Body of pancreas (tissue), 4 donors: Measurements from ENCODE around the gene KRTAP10-8. TPM values are rescaled to one million over a fixed set of nuclear protein-coding genes. Genes with fewer than 3 reads are reported as not detected.

Experiments used
- ATAC-seq: fragments of 150-250 bp; one replicate; pipeline ENCODE4 v1.9.1; 2016
- DNase-seq, 4 donors: peaks; one replicate each; pipeline ENCODE4 v3.0.0-alpha.2; 2019
- H3K27ac ChIP-seq, 4 donors: fragments of 200-600 bp; sonication (generic); 1 replicate in 3 of 4; 2 replicates in 1 of 4; pipeline versions ENCODE4 v1.5.1 to v1.6.1; 2016 to 2019; ENCODE audit warnings: mild to moderate bottlenecking in 1 of 4, mixed read lengths in 1 of 4, moderate library complexity in 1 of 4
- H3K27me3 ChIP-seq, 2 donors: fragments of 200-600 bp; sonication (generic); one replicate each; pipeline ENCODE4 v1.6.0; 2016; ENCODE audit warnings: mild to moderate bottlenecking in 1 of 2
- H3K36me3 ChIP-seq, 2 donors: fragments of 200-600 bp; sonication (generic); replicated peaks in 1 of 2; 2 replicates each; pipeline ENCODE4 v1.5.1; 2016; ENCODE audit warnings: low read depth in 2 of 2; ENCODE audit not compliant: insufficient read depth in 1 of 2
- H3K4me1 ChIP-seq: fragments of 200-600 bp; sonication (generic); one replicate; pipeline ENCODE4 v1.6.0; 2016
- H3K4me3 ChIP-seq, 2 donors: fragments of 200-600 bp; sonication (generic); 1 replicate in 1 of 2; 2 replicates in 1 of 2; pipeline ENCODE4 v1.5.1; 2016 to 2019
- H3K9me3 ChIP-seq, 3 donors: fragments of 200-600 bp; sonication (generic); 1 replicate in 2 of 3; 2 replicates in 1 of 3; pipeline ENCODE4 v1.5.1; 2016
- CTCF ChIP-seq, 7 experiments: fragments of 450-650 bp in 4 of 7; fragments of 200-600 bp in 3 of 7; sonication (generic) in 3 of 7; IDR thresholded peaks; one replicate each; pipeline ENCODE4 v1.5.1; 2016 to 2019; ENCODE audit warnings: antibody characterized with exemption in 7 of 7
- POLR2A ChIP-seq, 3 donors: fragments of 450-650 bp; IDR thresholded peaks; one replicate each; pipeline ENCODE4 v1.6.1; 2016; ENCODE audit warnings: antibody characterized with exemption in 3 of 3, mild to moderate bottlenecking in 2 of 3
- WGBS, 2 donors: methylation state at CpG; one replicate each; pipeline ENCODE4 v1.1.5; 2017; 5-methylcytosine and 5-hydroxymethylcytosine counted together
- intact Hi-C: fragments of 100-400 bp; cut with DNase I; formaldehyde crosslinking; loops from one replicate; pipeline ENCODE4 v1.15.1; 2023
- total RNA-seq, 2 donors: library from RNA; depleted of rRNA; stranded (reverse); fragments of >200 nt; gene quantifications; one replicate each; pipeline ENCODE4 v1.1.0, GENCODE V29; 2016

Gene KRTAP10-8
- total RNA-seq, 2 donors from 2014 or later = not detected

GRCh38 chr21:44567481-44568171 lies 44.3 kb upstream of the KRTAP10-8 start:
- no peak for ATAC-seq
- Histone ChIP-seq H3K4me3 (no peak overlapping the region), H3K36me3 (no peaks in the 10 kb centered on the region), H3K4me1 (no peaks in the 10 kb centered on the region), H3K9me3 (no peaks in the 10 kb centered on the region), H3K27ac (no peak overlapping the region), H3K27me3 (no peaks in the 10 kb centered on the region)
- 76 to 87% methylated on average over 17 to 18 of the region's 18 CpGs for WGBS, 2 donors
- intact Hi-C loops = no loop called here
- no peak for TF ChIP-seq POLR2A (IDR thresholded peaks at IDR 0.05)
- TF ChIP-seq CTCF (IDR thresholded peaks at IDR 0.05) = no peak
- no peak for DNase-seq

- no peak overlapping the region for H3K27ac ChIP-seq
- ATAC-seq (no peak), DNase-seq (no peak)
- intact Hi-C loops = no loop called here
- no peaks in the 10 kb centered on the region for H3K9me3 ChIP-seq
- H3K27me3 ChIP-seq = no peaks in the 10 kb centered on the region
- no peaks in the 10 kb centered on the region for H3K4me1 ChIP-seq
- H3K36me3 ChIP-seq = no peaks in the 10 kb centered on the region
- TF ChIP-seq CTCF (IDR thresholded peaks at IDR 0.05) (no peak), POLR2A (IDR thresholded peaks at IDR 0.05) (no peak)
- 44 to 75% methylated on average over 2 to 6 of the region's 12 CpGs for WGBS, 2 donors
- H3K4me3 ChIP-seq = no peak overlapping the region
Measured at GRCh38 chr21:44568261-44568660, 43.6 kb upstream of the KRTAP10-8 start.

- no peak for ATAC-seq
- intact Hi-C loops = no loop called here
Measured at GRCh38 chr21:44568667-44569556, 43.0 kb upstream of the KRTAP10-8 start.

GRCh38 chr21:44569861-44570517 lies 41.9 kb upstream of the KRTAP10-8 start:
- H3K27ac ChIP-seq = no peak overlapping the region
- ATAC-seq (no peak), DNase-seq (no peak)
- intact Hi-C loops = no loop called here
- no peak for TF ChIP-seq POLR2A (IDR thresholded peaks at IDR 0.05)
- TF ChIP-seq CTCF (IDR thresholded peaks at IDR 0.05) = no peak
- no peak overlapping the region for H3K4me3 ChIP-seq
- no peaks in the 10 kb centered on the region for H3K4me1 ChIP-seq
- H3K27me3 ChIP-seq = peaks cover 0 to 4% of the 10 kb centered on the region in 2 donors
- no peaks in the 10 kb centered on the region for H3K9me3 ChIP-seq
- 71 to 75% methylated on average over 12 of the region's 12 CpGs for WGBS, 2 donors
- H3K36me3 ChIP-seq = no peaks in the 10 kb centered on the region

More at GRCh38 chr21:44568667-44569556, 43.0 kb upstream of the KRTAP10-8 start:
- Histone ChIP-seq H3K36me3 (no peaks in the 10 kb centered on the region), H3K27ac (no peak overlapping the region), H3K27me3 (no peaks in the 10 kb centered on the region), H3K4me1 (no peaks in the 10 kb centered on the region), H3K9me3 (no peaks in the 10 kb centered on the region), H3K4me3 (no peak overlapping the region)
- TF ChIP-seq CTCF (IDR thresholded peaks at IDR 0.05) = no peak
- no peak for TF ChIP-seq POLR2A (IDR thresholded peaks at IDR 0.05)
- 62 to 67% methylated on average over 12 to 27 of the region's 27 CpGs for WGBS, 2 donors
- no peak for DNase-seq
